ENCODE data around the gene GALT. TPM values are rescaled to one million over a fixed set of nuclear protein-coding genes. Genes with fewer than 3 reads are reported as not detected.

Gene GALT
- total and polyA plus RNA-seq, 2 of the 4 experiments (the other 2 are of a cell fraction), result 15.8 to 34.6 TPM

GRCh38 chr9:34686231-34686630 lies 39.8 kb downstream of the GALT start:
- H3K23ac ChIP-seq (ENCODE audit: low read depth, low read length), result no peak overlapping the region; the same call in 1 of the 2 replicates
- no peak overlapping the region for H2BK15ac ChIP-seq (ENCODE audit: low read depth, low read length)
- DNase-seq (no peak), ATAC-seq (ENCODE audit: low read depth) (no peak)
- no peak overlapping the region for H2AK9ac ChIP-seq (replicated peaks; ENCODE audit: low read depth, low read length, poor library complexity)
- H3K79me1 ChIP-seq (ENCODE audit: low read depth in 1 of 2, low read length in 2 of 2), result no peaks in the 10 kb centered on the region; a peak in 1 of 4 replicates
- no peak overlapping the region for H3K9ac ChIP-seq (ENCODE audit: low read depth, low read length)
- H3K27ac ChIP-seq (ENCODE audit: insufficient read depth, low read length), result no peak overlapping the region
- H4K20me1 ChIP-seq (ENCODE audit: insufficient read depth, low read length), result no peaks in the 10 kb centered on the region; the same call in 1 of the 2 replicates
- no peak overlapping the region for H4K91ac ChIP-seq (ENCODE audit: insufficient read depth, low read depth, low read length)
- H3K36me3 ChIP-seq (ENCODE audit: control insufficient read depth, insufficient read depth, low read length), result no peaks in the 10 kb centered on the region
- H3K4me2 ChIP-seq (ENCODE audit: low read depth, low read length), result no peak overlapping the region
- BruUV-seq (replicated peaks), result no TSS peak
- in situ Hi-C loops (cut with MboI; ENCODE audit: low sequenced_read_pairs) (no loop called here), dilution Hi-C loops (cut with HindIII; ENCODE audit: low sequenced_read_pairs, unreplicated experiment) (no loop called here), intact Hi-C loops (cut with micrococcal nuclease) (no loop called here)
- H3K27me3 ChIP-seq (ENCODE audit: control insufficient read depth, insufficient read depth, low read length), result no peaks in the 10 kb centered on the region
- peaks cover 11% of the 10 kb centered on the region; the same call in 1 of the 2 replicates for H3K9me1 ChIP-seq (ENCODE audit: insufficient read depth, low read length)
- H2BK20ac ChIP-seq (ENCODE audit: low read depth, low read length), result no peak overlapping the region
- H3K4ac ChIP-seq (ENCODE audit: low read depth, low read length), result no peak overlapping the region
- no peaks in the 10 kb centered on the region for H3K9me3 ChIP-seq (ENCODE audit: control insufficient read depth, insufficient read depth, low read length)
- H2AFZ ChIP-seq (replicated peaks; ENCODE audit: low read length, poor library complexity), result no peak overlapping the region
- no peak overlapping the region for H3K14ac ChIP-seq (replicated peaks; ENCODE audit: low read depth, low read length)
- TF ChIP-seq NFE2L2 (IDR thresholded peaks at IDR 0.05; ENCODE audit: low read depth, low read length) (no peak), MAZ (IDR thresholded peaks at IDR 0.05; ENCODE audit: borderline replicate concordance, low read depth, low read length) (no peak), MAFK (IDR thresholded peaks at IDR 0.05; ENCODE audit: low read depth, low read length) (no peak), POLR2A (IDR thresholded peaks at IDR 0.05; ENCODE audit: low read depth, low read length) (no peak), MXI1 (IDR thresholded peaks at IDR 0.05; ENCODE audit: borderline replicate concordance, low read depth, low read length) (no peak), SMC3 (IDR thresholded peaks at IDR 0.05; ENCODE audit: low read depth, low read length) (no peak), CHD1 (IDR thresholded peaks at IDR 0.05; ENCODE audit: low read depth, low read length) (no peak), CEBPB (IDR thresholded peaks at IDR 0.05; ENCODE audit: low read depth, low read length) (no peak), RCOR1 (IDR thresholded peaks at IDR 0.05; ENCODE audit: insufficient replicate concordance, low read length) (no peak), CTCF (conservative IDR thresholded peaks at IDR 0.05; ENCODE audit: low read depth, low read length) (no peak)
- TF ChIP-seq, protein P1, sequence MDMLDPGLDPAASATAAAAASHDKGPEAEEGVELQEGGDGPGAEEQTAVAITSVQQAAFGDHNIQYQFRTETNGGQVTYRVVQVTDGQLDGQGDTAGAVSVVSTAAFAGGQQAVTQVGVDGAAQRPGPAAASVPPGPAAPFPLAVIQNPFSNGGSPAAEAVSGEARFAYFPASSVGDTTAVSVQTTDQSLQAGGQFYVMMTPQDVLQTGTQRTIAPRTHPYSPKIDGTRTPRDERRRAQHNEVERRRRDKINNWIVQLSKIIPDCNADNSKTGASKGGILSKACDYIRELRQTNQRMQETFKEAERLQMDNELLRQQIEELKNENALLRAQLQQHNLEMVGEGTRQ (IDR thresholded peaks at IDR 0.05; ENCODE audit: low read depth, low read length), result no peak
- H3K56ac ChIP-seq (ENCODE audit: extremely low read depth, insufficient read depth, low read length), result no peak overlapping the region
- no peak overlapping the region for H4K5ac ChIP-seq (ENCODE audit: low read depth, low read length)
- no peak overlapping the region for H4K8ac ChIP-seq (ENCODE audit: low read depth in 2 of 2, low read length in 2 of 2)
- no peak overlapping the region for H3K4me3 ChIP-seq (ENCODE audit: insufficient read depth, low read depth, low read length)
- no peak overlapping the region for H2BK120ac ChIP-seq (ENCODE audit: low read depth, low read length)
- ChIA-PET POLR2A (ENCODE audit: unreplicated experiment) (no interaction called here), CTCF (interaction anchor here (1.4 kb wide), 1 partner anchor 16 kb away, joined by 5 read pairs; no protein-coding TSS in a partner anchor)
- no peak overlapping the region for H3K18ac ChIP-seq (ENCODE audit: low read depth, low read length)
- WGBS, 2 experiments (ENCODE audit: extremely low coverage in 2 of 2, insufficient read length in 1 of 2), result 80% methylated on average over 1 of the region's 5 CpGs; no CpG with 5 or more reads in 1 of the 2 experiments
- no peak overlapping the region for H2AK5ac ChIP-seq (ENCODE audit: low read depth, low read length)
- no peak overlapping the region for H2BK5ac ChIP-seq (ENCODE audit: low read depth, low read length, poor library complexity, severe bottlenecking)
- H3K4me1 ChIP-seq (ENCODE audit: control insufficient read depth, insufficient read depth, low read length), result no peaks in the 10 kb centered on the region; the same call in 1 of the 2 replicates
